Subcutaneous abdominal adipose tissue (tissue), 5 donors: Measurements from ENCODE around the gene ADAMTS12.
"Not testable (repeated sequence)": the region's sequence is repeated elsewhere in the genome, so short reads cannot be mapped to it uniquely, and the experiment has no call there.

Experiments used
- H3K27ac ChIP-seq: one replicate; pipeline ENCODE4 v1.7.0; 2013; ENCODE audit warnings: low read depth, mild to moderate bottlenecking, inconsistent platforms, low read length, moderate library complexity
- H3K27me3 ChIP-seq, 5 donors: one replicate each; pipeline ENCODE4 v1.7.0; 2013; ENCODE audit warnings: low read length in 5 of 5, inconsistent platforms in 1 of 5; ENCODE audit not compliant: control insufficient read depth in 5 of 5, insufficient read depth in 4 of 5
- H3K36me3 ChIP-seq, 5 donors: one replicate each; pipeline ENCODE4 v1.7.0; 2013; ENCODE audit warnings: low read length in 5 of 5; ENCODE audit not compliant: control insufficient read depth in 5 of 5, insufficient read depth in 5 of 5
- H3K4me1 ChIP-seq, 5 donors: one replicate each; pipeline ENCODE4 v1.7.0; 2013; ENCODE audit warnings: low read length in 5 of 5, mild to moderate bottlenecking in 3 of 5, moderate library complexity in 1 of 5; ENCODE audit not compliant: control insufficient read depth in 5 of 5, insufficient read depth in 5 of 5
- H3K4me3 ChIP-seq, 5 donors: one replicate each; pipeline ENCODE4 v1.7.0; 2013; ENCODE audit warnings: low read length in 5 of 5, low read depth in 1 of 5
- H3K9ac ChIP-seq, 5 donors: one replicate each; pipeline ENCODE4 v1.7.0; 2013; ENCODE audit warnings: low read length in 5 of 5, mild to moderate bottlenecking in 4 of 5, moderate library complexity in 3 of 5
- H3K9me3 ChIP-seq, 5 donors: one replicate each; pipeline ENCODE4 v1.7.0; 2013; ENCODE audit warnings: low read length in 5 of 5; ENCODE audit not compliant: control insufficient read depth in 5 of 5
- donor health status: healthy.
- donor health status: healthy.
- donor health status: healthy.
- donor health status: healthy.
- donor health status: healthy.

ADAMTS12 gene

GRCh38 chr5:33576726-33577590 is 314.8 kb downstream of the ADAMTS12 start:
- Histone ChIP-seq H3K4me3 (no peak overlapping the region), H3K27me3 (no peaks in the 10 kb centered on the region), H3K9me3 (no peaks in the 10 kb centered on the region), H3K9ac (no peak overlapping the region), H3K4me1 (no peaks in the 10 kb centered on the region), H3K27ac (no peak overlapping the region), H3K36me3 (peaks cover 15 to 34% (median 25%) of the 10 kb centered on the region in 5 donors)

GRCh38 chr5:33565324-33565723 is 326.5 kb downstream of the ADAMTS12 start:
- Histone ChIP-seq H3K27ac (peak overlapping the region; percentile 28), H3K27me3 (no peaks in the 10 kb centered on the region), H3K36me3 (peaks cover 0 to 2% (median 0%) of the 10 kb centered on the region in 5 donors)

GRCh38 chr5:33563983-33564908 is 327.5 kb downstream of the ADAMTS12 start:
- Histone ChIP-seq H3K36me3 (peaks cover 0 to 2% (median 0%) of the 10 kb centered on the region in 5 donors), H3K27ac (no peak overlapping the region)

More at GRCh38 chr5:33565324-33565723, 326.5 kb downstream of the ADAMTS12 start:
- Histone ChIP-seq H3K4me1 (peaks cover 0 to 17% (median 13%) of the 10 kb centered on the region in 5 donors), H3K9me3 (no peaks in the 10 kb centered on the region), H3K9ac (no peak overlapping the region), H3K4me3 (no peak overlapping the region)

GRCh38 chr5:33563530-33563929 is 328.3 kb downstream of the ADAMTS12 start:
- no peak overlapping the region for H3K9ac ChIP-seq
- no peak overlapping the region for H3K4me3 ChIP-seq
- no peaks in the 10 kb centered on the region for H3K9me3 ChIP-seq
- H3K27ac ChIP-seq, result no peak overlapping the region
- peaks cover 2 to 23% (median 18%) of the 10 kb centered on the region in 5 donors for H3K4me1 ChIP-seq
- peaks cover 0 to 2% (median 0%) of the 10 kb centered on the region in 5 donors for H3K36me3 ChIP-seq
- H3K27me3 ChIP-seq, result no peaks in the 10 kb centered on the region

More at GRCh38 chr5:33563983-33564908, 327.5 kb downstream of the ADAMTS12 start:
- Histone ChIP-seq H3K4me1 (peaks cover 0 to 18% (median 14%) of the 10 kb centered on the region in 5 donors), H3K4me3 (no peak overlapping the region), H3K9me3 (no peaks in the 10 kb centered on the region), H3K27me3 (no peaks in the 10 kb centered on the region), H3K9ac (no peak overlapping the region)

DNA sequence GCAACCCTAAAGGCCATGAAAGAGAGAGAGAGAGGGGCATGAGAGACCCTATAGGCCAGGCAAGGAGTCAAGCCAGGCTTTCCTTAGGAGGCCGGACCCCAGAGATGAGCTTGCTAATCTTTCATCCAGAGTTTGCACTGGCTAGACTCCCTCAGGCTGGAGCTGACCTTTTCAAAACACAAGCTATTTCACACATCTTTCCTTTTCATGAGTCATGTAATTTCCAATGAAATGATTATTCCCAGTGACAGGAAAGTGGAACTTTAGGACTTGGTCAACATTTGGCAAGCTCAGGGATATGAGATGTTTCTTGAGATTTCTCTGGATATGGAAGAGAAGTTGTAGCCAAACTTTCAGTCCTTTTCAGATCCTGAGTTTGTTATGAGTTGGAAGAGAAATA is 333.3 kb downstream of the ADAMTS12 start:
- Histone ChIP-seq H3K9me3 (no peaks in the 10 kb centered on the region), H3K36me3 (peaks cover 3 to 20% (median 9%) of the 10 kb centered on the region in 5 donors), H3K4me1 (peaks cover 2 to 14% (median 11%) of the 10 kb centered on the region in 5 donors), H3K9ac (no peak overlapping the region), H3K4me3 (no peak overlapping the region), H3K27me3 (no peaks in the 10 kb centered on the region), H3K27ac (peak overlapping the region; percentile 71)

DNA sequence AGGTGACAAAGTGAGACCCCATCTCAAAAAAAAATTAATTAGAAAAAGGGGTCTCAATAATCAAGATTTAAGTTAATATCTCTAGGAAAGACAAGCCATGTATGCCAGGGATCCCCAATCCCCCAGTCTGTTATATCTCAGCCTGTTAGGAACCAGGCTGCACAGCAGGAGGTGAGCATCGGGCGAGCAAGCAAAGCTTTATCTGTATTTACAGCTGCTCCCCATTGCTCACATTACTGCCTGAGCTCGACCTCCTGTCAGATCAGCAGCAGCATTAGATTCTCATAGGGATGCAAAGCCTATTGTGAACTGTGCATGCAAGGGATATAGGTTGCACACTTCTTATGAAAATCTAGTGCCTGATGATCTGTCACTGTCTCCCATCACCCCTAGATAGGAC is 334.2 kb downstream of the ADAMTS12 start:
- Histone ChIP-seq H3K4me3 (no peak overlapping the region), H3K4me1 (peaks cover 2 to 14% (median 6%) of the 10 kb centered on the region in 5 donors)

GRCh38 chr5:33556330-33557328 is 335.2 kb downstream of the ADAMTS12 start:
- peaks cover 3 to 18% (median 9%) of the 10 kb centered on the region in 5 donors for H3K36me3 ChIP-seq
- no peak overlapping the region for H3K4me3 ChIP-seq
- H3K27ac ChIP-seq, result no peak overlapping the region
- no peak overlapping the region for H3K9ac ChIP-seq
- H3K27me3 ChIP-seq, result no peaks in the 10 kb centered on the region
- no peaks in the 10 kb centered on the region for H3K9me3 ChIP-seq
- peaks cover 2 to 14% (median 6%) of the 10 kb centered on the region in 5 donors for H3K4me1 ChIP-seq

More for the DNA sequence above, 334.2 kb downstream of the ADAMTS12 start:
- Histone ChIP-seq H3K27me3 (no peaks in the 10 kb centered on the region), H3K36me3 (peaks cover 3 to 20% (median 9%) of the 10 kb centered on the region in 5 donors), H3K27ac (no peak overlapping the region), H3K9ac (no peak overlapping the region), H3K9me3 (no peaks in the 10 kb centered on the region)

DNA sequence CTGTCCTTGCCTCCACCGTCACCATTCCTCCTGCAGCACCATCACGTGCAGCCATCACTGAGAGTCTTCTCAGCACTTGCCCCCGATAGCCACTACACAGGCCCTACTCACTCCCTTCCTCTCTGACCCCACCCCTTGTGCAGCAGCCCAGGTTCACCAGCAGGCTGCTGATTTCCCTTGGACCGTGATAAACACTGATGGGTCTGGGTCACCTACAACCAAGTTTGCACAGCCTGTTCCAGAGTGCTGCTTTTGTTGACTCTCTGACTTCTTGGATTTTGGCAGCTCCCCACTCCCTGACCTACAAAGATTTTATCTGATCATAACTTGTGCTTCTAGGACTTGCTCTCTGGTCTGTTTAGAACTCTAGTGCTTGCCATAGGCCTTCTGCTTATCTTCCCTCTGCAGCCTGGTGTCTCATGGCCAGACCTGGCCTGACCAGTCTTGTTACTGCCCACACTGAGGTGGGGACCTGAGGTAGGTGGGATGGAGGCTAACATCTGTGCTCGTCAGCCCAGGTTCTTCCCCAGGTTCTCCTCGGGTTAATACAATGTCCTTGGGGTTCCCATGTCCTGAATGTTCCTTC is 341.7 kb downstream of the ADAMTS12 start:
- no peak overlapping the region for H3K9ac ChIP-seq
- no peaks in the 10 kb centered on the region for H3K27me3 ChIP-seq
- peaks cover 8 to 41% (median 29%) of the 10 kb centered on the region in 5 donors for H3K36me3 ChIP-seq
- no peak overlapping the region for H3K4me3 ChIP-seq
- no peaks in the 10 kb centered on the region for H3K9me3 ChIP-seq
- no peaks in the 10 kb centered on the region for H3K4me1 ChIP-seq
- no peak overlapping the region for H3K27ac ChIP-seq

DNA sequence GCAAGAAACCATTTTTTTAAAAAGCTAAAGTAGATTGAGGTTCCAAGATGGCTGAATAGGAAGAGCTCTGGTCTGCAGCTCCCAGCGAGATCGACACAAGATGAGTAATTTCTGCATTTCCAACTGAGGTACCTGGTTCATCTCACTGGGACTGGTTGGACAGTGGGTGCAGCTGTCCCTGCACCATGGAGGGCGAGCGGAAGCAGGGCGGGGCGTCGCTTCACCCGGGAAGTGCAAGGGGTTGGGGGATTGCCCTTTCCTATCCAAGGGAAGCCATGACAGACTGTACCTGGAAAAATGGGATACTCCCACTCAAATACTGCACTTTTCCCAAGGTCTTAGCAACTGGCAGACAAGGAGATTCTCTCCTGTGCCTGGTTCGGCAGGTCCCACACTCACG is 352.0 kb downstream of the ADAMTS12 start:
- not testable (repeated sequence) for H3K27ac ChIP-seq, H3K9ac ChIP-seq, H3K4me1 ChIP-seq, H3K4me3 ChIP-seq, H3K36me3 ChIP-seq, H3K9me3 ChIP-seq, H3K27me3 ChIP-seq
